Left lung (tissue), 10 donors: ENCODE data around the gene C11orf16. TPM values are rescaled to one million over a fixed set of nuclear protein-coding genes. Genes with fewer than 3 reads are reported as not detected.

Source experiments
- ATAC-seq: fragments of 200-7000 bp; cut with Tn5 transposase; one replicate; pipeline ENCODE4 v1.9.1; 2020; ENCODE audit warnings: moderate library complexity
- DNase-seq, 4 donors: peaks; one replicate each; pipeline ENCODE4 v3.0.0-alpha.2; 2013 to 2020
- H3K27ac ChIP-seq, 2 donors: fragments of 200-600 bp; sonication (generic) in 1 of 2; one replicate each; pipeline versions ENCODE4 v1.5.0 to v1.8.0; 2020 to 2021
- H3K27me3 ChIP-seq, 2 donors: fragments of 200-600 bp; sonication (generic) in 1 of 2; one replicate each; pipeline versions ENCODE4 v1.5.0 to v1.8.0; 2020 to 2021
- H3K36me3 ChIP-seq, 2 donors: fragments of 200-600 bp; sonication (generic) in 1 of 2; one replicate each; pipeline versions ENCODE4 v1.5.0 to v1.8.0; 2020 to 2021
- H3K4me1 ChIP-seq, 2 donors: fragments of 200-600 bp; one replicate each; pipeline ENCODE4 v1.8.0; 2021
- H3K4me3 ChIP-seq, 2 donors: fragments of 200-600 bp; sonication (generic) in 1 of 2; one replicate each; pipeline versions ENCODE4 v1.5.0 to v1.8.0; 2020 to 2021; ENCODE audit warnings: mild to moderate bottlenecking in 1 of 2
- H3K9me3 ChIP-seq, 2 donors: fragments of 200-600 bp; sonication (generic) in 1 of 2; one replicate each; pipeline versions ENCODE4 v1.5.0 to v1.8.0; 2020 to 2021
- CTCF ChIP-seq, 2 donors: fragments of 200-600 bp; sonication (generic) in 1 of 2; IDR thresholded peaks; one replicate each; pipeline versions ENCODE4 v1.5.0 to v1.8.0; 2021; ENCODE audit warnings: antibody characterized with exemption in 2 of 2
- intact Hi-C, 2 donors: fragments of 100-400 bp; cut with DNase I; formaldehyde crosslinking; loops; one replicate each; pipeline versions ENCODE4 v1.11.2 to v1.14.2; 2022
- polyA plus RNA-seq, 6 donors: library from polyadenylated mRNA; unstranded; fragments of 120-200 nt; gene quantifications; one replicate each; pipeline ENCODE4 v1.2.1, GENCODE V29; 2013; ENCODE audit not compliant: insufficient read length in 6 of 6
- total RNA-seq, 2 donors: library from RNA; stranded (reverse); fragmentation: NEBNext Ultra II Directional; extraction: Animal tissue kit (Norgen Biotek cat#: 25700); gene quantifications; one replicate each; pipeline ENCODE4 v1.2.1, GENCODE V29; 2021
- donor health status: DM: no; HTN: yes; CAD: no.
- donor health status: DM: no; HTN: no; CAD: no.

C11orf16 gene
- total and polyA plus RNA-seq, 8 donors = 1.5 to 8.1 (median 4.2) TPM; not detected in 1

GRCh38 chr11:8914661-8915018 is 18.1 kb downstream of the C11orf16 start:
- Histone ChIP-seq H3K4me1 (peaks cover 27 to 40% of the 10 kb centered on the region in 2 donors), H3K36me3 (peaks cover 0 to 33% of the 10 kb centered on the region in 2 donors), H3K27me3 (no peaks in the 10 kb centered on the region), H3K9me3 (no peaks in the 10 kb centered on the region), H3K27ac (peak overlapping the region in 1 of 2 donors; percentile 57), H3K4me3 (no peak overlapping the region)
- no peak for DNase-seq
- ATAC-seq = no peak
- peak in 1 of 2 donors; percentile 7 for TF ChIP-seq CTCF (IDR thresholded peaks at IDR 0.05)
- intact Hi-C loops = no loop called here

- H3K9me3 ChIP-seq = no peaks in the 10 kb centered on the region
Observed at GRCh38 chr11:8913961-8914660, 18.6 kb downstream of the C11orf16 start.

GRCh38 chr11:8911029-8911823 is 21.5 kb downstream of the C11orf16 start, which contains the start of gene AKIP1:
Gene AKIP1 (plus strand): TSS chr11:8911189. CDS start chr11:8911450, 261 bp downstream.
- intact Hi-C loops = no loop called here
- no peaks in the 10 kb centered on the region for H3K9me3 ChIP-seq
- peak within 1 kb of the TSS; percentile 81 to 86 for H3K27ac ChIP-seq
- peak; percentile 96 for ATAC-seq
- no peak for TF ChIP-seq CTCF (IDR thresholded peaks at IDR 0.05)
- no peaks in the 10 kb centered on the region for H3K27me3 ChIP-seq
- H3K4me3 ChIP-seq = peak within 1 kb of the TSS; percentile 55 to 86
- H3K36me3 ChIP-seq = peaks cover 0 to 7% of the 10 kb centered on the region in 2 donors
- DNase-seq = peak; percentile 96 to 99 (median 98)
- peaks cover 17 to 35% of the 10 kb centered on the region in 2 donors for H3K4me1 ChIP-seq

More at GRCh38 chr11:8913961-8914660, 18.6 kb downstream of the C11orf16 start:
- Histone ChIP-seq H3K27me3 (no peaks in the 10 kb centered on the region), H3K36me3 (peaks cover 0 to 28% of the 10 kb centered on the region in 2 donors), H3K27ac (peak overlapping the region; percentile 49 to 57), H3K4me1 (peaks cover 27 to 40% of the 10 kb centered on the region in 2 donors), H3K4me3 (no peak overlapping the region)
- peak; percentile 5 for ATAC-seq
- DNase-seq = peak in 1 of 4 donors; percentile 44
- TF ChIP-seq CTCF (IDR thresholded peaks at IDR 0.05) = peak; percentile 38 to 49
- intact Hi-C loops = no loop called here

GRCh38 chr11:8910649-8911026 is 22.1 kb downstream of the C11orf16 start:
- peak overlapping the region; percentile 55 to 86 for H3K4me3 ChIP-seq
- TF ChIP-seq CTCF (IDR thresholded peaks at IDR 0.05) = no peak
- H3K27me3 ChIP-seq = no peaks in the 10 kb centered on the region
- ATAC-seq (peak; percentile 4), DNase-seq (no peak)
- peaks cover 0 to 4% of the 10 kb centered on the region in 2 donors for H3K36me3 ChIP-seq
- H3K27ac ChIP-seq = peak overlapping the region; percentile 81 to 86
- no peaks in the 10 kb centered on the region for H3K9me3 ChIP-seq
- intact Hi-C loops = no loop called here
- H3K4me1 ChIP-seq = peaks cover 17 to 35% of the 10 kb centered on the region in 2 donors

GRCh38 chr11:8908099-8908498 is 24.6 kb downstream of the C11orf16 start:
- Histone ChIP-seq H3K4me1 (peaks cover 4 to 16% of the 10 kb centered on the region in 2 donors), H3K4me3 (no peak overlapping the region), H3K36me3 (no peaks in the 10 kb centered on the region), H3K27ac (no peak overlapping the region), H3K27me3 (no peaks in the 10 kb centered on the region), H3K9me3 (no peaks in the 10 kb centered on the region)
- DNase-seq (no peak), ATAC-seq (no peak)
- no peak for TF ChIP-seq CTCF (IDR thresholded peaks at IDR 0.05)
- intact Hi-C loops = no loop called here
